ENCODE data around the gene HOXC9.
A peak's percentile ranks its signal among the peaks of the same experiment; 100 is the strongest.

- TF ChIP-seq POLR2A (IDR thresholded peaks at IDR 0.05; ENCODE audit: extremely low read depth, insufficient read length) = no peak
- peak; percentile 34 for TF ChIP-seq CTCF (IDR thresholded peaks at IDR 0.05; ENCODE audit: low read depth, low read length)
- TF ChIP-seq MAX (IDR thresholded peaks at IDR 0.05; ENCODE audit: low read depth, low read length) = no peak
- no peak; the same call in 1 of the 2 replicates for TF ChIP-seq MYC (IDR thresholded peaks at IDR 0.05; ENCODE audit: low read depth, low read length)
Measured at GRCh38 chr12:53956251-53956887, 43.6 kb upstream of the HOXC9 start.
